GM21576 (cell line): Measurements from ENCODE around the gene PRRG2.
A peak's percentile ranks its signal among the peaks of the same experiment; 100 is the strongest.

Source experiments
- ATAC-seq: cut with Tn5 transposase; IDR thresholded peaks from one replicate; pipeline ENCODE4 v1.9.1; 2021; ENCODE audit warnings: mild to moderate bottlenecking, moderate library complexity; ENCODE audit not compliant: unreplicated experiment

The PRRG2 gene

DNA sequence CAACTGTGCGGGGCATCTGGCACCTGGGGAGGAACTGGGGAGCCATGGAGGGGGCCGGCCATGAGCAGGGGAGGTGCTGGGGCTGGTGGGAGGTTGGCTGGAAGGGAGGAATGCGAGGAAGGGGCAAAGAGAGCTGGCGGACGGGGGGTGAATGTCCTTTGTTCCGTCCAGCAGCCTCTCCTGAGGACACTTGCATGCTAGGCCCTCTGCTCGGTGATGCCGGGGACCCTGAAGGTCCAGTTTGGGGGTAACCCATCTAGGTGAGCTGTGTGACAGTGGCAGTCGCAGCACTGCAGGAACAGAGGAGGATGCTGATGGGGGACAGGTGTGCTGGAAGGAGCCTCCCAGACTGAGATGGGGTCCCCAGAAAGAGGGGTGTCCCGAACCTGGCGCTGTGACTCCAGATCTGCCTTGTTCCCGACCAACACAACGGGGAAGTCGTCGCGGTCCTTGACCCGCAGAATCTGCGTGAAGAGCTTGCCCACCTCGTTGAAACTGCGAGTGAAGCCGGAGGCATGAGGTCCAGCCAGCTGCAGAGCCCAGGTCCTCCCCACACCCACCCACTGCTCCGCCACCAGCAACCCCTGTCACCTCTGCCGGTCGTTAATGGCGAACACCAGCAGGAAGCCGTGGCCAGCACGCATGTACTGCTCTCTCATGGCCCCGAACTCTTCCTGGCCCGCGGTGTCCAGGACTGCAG lies 55.3 kb downstream of the PRRG2 start:
- ATAC-seq = no peak

DNA sequence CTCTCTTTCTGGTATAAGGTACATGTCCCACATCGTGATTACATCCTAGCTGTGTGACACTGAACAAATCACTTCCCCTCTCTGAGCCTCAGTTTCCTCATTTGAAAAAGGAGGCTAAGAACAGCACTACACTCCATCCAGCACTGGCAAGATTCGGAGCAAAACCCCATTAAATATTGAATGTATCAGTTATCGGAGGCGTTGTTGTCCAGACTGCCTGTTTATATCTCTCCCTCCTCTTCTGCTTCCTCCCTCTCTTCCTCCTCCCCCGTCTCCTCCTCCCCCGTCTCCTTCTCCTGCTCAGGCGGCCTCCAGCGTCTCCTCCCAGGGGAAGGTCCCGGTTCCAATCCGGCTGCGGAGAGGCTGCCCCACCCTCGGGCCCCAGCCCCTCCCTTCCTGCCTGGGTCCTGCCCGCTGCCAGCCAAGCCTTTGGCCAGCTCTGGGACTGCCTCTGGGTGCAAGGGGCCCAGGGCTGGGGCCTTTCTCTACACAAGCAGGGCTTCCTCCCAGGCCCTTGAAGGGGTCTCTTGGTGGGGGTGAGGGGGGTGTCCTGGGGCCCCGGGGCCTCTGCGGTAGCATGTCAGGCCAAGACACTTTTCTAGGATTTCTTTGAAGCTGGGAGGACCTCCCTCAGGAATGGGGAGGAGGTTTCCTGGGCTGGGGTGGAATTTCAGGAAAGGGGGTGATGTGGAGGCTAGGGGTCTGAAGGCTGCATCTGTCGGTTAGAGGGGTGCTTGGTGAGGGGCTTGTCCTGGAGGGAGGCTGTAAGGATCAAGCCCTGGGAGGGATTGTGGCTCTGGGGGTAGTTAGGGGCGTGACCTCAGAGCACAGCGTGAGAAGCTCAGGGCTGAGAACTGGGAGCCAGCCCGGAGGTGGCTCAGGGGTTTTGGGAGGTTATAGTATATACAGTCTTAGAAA lies 57.0 kb downstream of the PRRG2 start:
- no peak for ATAC-seq

DNA sequence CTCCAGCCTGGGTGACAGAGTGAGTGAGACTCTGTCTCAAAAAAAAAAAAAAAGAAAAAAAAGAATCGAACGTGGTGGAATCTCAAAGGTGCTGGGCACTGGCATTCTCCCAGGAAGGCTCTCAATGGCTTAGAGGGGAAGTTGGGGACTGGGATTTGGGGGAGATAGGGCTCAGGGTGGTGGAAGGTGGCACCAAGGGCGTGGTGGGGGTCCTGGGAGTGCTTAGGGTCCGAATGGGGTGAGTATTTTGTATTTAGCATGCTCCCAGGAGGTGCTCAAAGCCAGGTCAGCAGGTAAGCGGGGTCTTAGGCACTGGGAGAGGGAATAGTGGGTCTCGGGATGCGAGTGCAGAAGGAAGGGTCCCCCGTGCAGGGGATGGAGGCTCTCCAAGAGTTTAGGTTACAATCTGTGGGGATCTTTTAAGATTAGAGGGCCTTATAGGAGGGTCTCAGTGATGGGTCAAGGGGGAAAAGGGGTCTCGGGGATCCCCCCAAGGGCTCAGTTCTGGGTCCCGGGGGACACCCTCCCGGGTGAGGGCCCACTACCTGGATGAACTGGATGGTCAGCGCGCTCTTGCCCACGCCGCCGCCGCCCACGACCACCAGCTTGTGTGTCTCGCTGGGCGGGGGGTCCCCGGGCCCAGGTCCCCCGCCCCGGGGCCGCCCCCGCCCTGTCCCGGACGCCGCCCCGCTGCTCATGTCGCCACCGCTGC lies 58.4 kb downstream of the PRRG2 start:
- no peak for ATAC-seq

DNA sequence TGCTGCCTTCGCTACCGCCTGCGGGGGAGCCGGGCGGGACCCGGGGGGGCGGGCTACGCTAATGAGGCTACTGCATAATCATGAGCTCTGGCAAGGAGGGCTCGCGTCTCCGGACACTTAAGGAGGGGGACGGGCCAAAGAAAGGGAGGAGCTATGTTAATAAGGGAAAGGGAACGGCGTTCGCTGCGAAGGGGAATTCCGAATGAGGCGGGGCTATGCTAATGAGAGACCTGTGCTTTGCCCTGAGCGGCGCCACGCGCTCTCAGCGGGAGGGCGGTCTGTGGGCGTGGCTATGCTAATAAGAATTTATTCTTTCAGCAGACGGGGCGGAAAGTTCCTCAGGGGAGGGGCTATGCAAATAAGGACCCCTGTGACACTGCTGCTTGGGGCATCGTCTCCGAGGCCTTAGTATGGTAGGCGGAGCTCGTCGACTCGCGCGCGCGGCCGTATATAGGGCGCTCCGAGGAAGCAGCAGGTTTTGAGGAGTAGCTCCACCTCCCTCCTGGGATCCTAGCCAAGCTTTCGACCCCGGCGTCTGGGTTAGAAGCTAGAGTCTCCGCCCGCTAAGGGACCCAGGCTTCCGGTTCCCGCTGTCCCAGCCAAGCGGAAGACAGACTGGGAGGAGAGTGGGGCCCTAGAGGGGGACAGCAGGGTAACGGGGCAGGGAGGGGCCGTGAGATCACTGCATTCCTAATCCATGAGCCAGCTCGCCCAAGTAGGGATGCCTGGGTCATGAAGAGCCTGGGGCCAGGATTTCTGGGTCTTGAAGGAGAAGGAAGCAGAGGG lies 59.2 kb downstream of the PRRG2 start, which contains the start of gene RRAS:
Gene RRAS, minus strand, starts transcription at position 31 of the 786 bp plus-strand sequence. CDS start 45 bp downstream, outside the sequence.
- ATAC-seq = peak; percentile 59
